Measurements from ENCODE around the gene PCGF3.
"Not testable (repeated sequence)": the region's sequence is repeated elsewhere in the genome, so short reads cannot be mapped to it uniquely, and the experiment has no call there.

DNA sequence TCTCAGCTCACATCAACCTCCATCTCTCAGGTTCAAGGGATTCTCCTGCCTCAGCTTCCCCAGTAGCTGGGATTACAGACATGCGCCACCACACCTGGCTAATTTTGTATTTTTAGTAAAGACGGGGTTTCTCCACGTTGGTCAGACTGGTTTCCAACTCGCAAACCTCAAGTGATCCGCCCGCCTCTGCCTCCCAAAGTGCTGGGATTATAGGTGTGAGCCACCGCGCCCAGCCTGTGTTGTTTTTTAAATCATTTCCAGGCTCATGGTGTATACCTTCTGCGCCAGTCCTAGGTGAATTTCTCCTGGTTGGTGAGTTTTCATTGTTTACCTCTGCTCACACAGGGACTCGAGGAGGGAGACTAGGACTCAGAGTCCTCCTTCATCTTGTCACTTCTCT lies 74.6 kb downstream of the PCGF3 start:
- TF ChIP-seq, protein P1, sequence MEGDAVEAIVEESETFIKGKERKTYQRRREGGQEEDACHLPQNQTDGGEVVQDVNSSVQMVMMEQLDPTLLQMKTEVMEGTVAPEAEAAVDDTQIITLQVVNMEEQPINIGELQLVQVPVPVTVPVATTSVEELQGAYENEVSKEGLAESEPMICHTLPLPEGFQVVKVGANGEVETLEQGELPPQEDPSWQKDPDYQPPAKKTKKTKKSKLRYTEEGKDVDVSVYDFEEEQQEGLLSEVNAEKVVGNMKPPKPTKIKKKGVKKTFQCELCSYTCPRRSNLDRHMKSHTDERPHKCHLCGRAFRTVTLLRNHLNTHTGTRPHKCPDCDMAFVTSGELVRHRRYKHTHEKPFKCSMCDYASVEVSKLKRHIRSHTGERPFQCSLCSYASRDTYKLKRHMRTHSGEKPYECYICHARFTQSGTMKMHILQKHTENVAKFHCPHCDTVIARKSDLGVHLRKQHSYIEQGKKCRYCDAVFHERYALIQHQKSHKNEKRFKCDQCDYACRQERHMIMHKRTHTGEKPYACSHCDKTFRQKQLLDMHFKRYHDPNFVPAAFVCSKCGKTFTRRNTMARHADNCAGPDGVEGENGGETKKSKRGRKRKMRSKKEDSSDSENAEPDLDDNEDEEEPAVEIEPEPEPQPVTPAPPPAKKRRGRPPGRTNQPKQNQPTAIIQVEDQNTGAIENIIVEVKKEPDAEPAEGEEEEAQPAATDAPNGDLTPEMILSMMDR (IDR thresholded peaks at IDR 0.05): not testable (repeated sequence)
- TF ChIP-seq POLR2A (IDR thresholded peaks at IDR 0.05): not testable (repeated sequence)

Measured in right lobe of liver (tissue), 4 donors.